Activated CD8-positive, alpha-beta T cell treated with anti-CD3 and anti-CD28 coated beads for 36 hours (primary cell): ENCODE measurements around the gene SENP2. TPM values are rescaled to one million over a fixed set of nuclear protein-coding genes. Genes with fewer than 3 reads are reported as not detected.

Experiments
- ATAC-seq: fragments of 200-7000 bp; cut with Tn5 transposase; one replicate; pipeline ENCODE4 v1.10.0; 2021; ENCODE audit warnings: mild to moderate bottlenecking, moderate library complexity
- CTCF ChIA-PET: fragments of 350-600 bp; sonication (Branson Sonifier 250); formaldehyde crosslinking; loops from one replicate; lab custom pipeline; 2021; ENCODE audit warnings: antibody characterized with exemption; lab: Charles Lee
- POLR2A ChIA-PET: fragments of 350-600 bp; sonication (Branson Sonifier 250); formaldehyde crosslinking; loops from one replicate; lab custom pipeline; 2021; ENCODE audit warnings: antibody characterized with exemption; lab: Charles Lee
- DNase-seq: peaks from one replicate; pipeline ENCODE4 v3.0.0-alpha.2; 2020
- H3K27ac Mint-ChIP-seq: one replicate; pipeline ENCODE4 v1.8.0; 2021; ENCODE audit warnings: mild to moderate bottlenecking, mixed read lengths
- H3K27me3 Mint-ChIP-seq: one replicate; pipeline ENCODE4 v1.8.0; 2021; ENCODE audit warnings: mixed read lengths
- H3K36me3 Mint-ChIP-seq: one replicate; pipeline ENCODE4 v1.8.0; 2021; ENCODE audit warnings: low read depth, mixed read lengths
- H3K4me1 Mint-ChIP-seq: one replicate; pipeline ENCODE4 v1.8.0; 2021; ENCODE audit warnings: low read depth, mixed read lengths
- H3K4me3 Mint-ChIP-seq: one replicate; pipeline ENCODE4 v1.8.0; 2021; ENCODE audit warnings: mild to moderate bottlenecking, moderate library complexity, mixed read lengths
- H3K9me3 Mint-ChIP-seq: one replicate; pipeline ENCODE4 v1.8.0; 2021; ENCODE audit warnings: mixed read lengths
- intact Hi-C: fragments of 100-400 bp; cut with micrococcal nuclease; formaldehyde crosslinking; loops from one replicate; pipeline ENCODE4 v1.10.0; 2022
- total RNA-seq, 2 experiments: library from RNA; stranded (reverse); gene quantifications; one replicate each; pipeline ENCODE4 v1.2.3, GENCODE V29; 2021
- TF ChIP-seq, protein P1 (sequence below): fragments of 200-600 bp; IDR thresholded peaks from one replicate; pipeline ENCODE4 v1.8.0; 2022; ENCODE audit warnings: antibody characterized with exemption, mild to moderate bottlenecking

SENP2 gene
- total RNA-seq, 2 experiments from 2014 or later = 22.5 to 28.4 TPM

DNA sequence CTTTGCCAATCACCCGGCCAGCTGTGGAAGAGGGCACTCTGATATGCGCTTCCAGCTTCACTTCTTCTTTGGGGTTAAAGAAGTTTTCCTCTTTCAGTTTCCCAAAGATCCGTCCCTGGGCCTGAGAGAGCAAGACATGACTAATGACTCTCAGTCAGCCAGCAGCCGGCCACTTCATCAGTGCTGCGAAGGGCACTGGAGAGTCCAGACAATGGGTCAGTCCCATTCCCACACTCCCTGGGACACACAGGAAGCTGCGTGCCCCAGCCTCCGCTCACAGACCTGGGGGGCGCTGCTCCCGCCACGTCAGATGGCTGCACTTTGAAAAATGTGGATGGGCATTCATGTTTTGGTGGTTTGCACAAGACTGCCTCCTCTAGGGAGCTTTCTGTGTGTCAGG lies 63.3 kb downstream of the SENP2 start:
- CTCF ChIA-PET = interaction anchor here (1.1 kb wide), 2 partner anchors 10 to 11 kb away, joined by 3 to 7 read pairs; no protein-coding TSS in a partner anchor

DNA sequence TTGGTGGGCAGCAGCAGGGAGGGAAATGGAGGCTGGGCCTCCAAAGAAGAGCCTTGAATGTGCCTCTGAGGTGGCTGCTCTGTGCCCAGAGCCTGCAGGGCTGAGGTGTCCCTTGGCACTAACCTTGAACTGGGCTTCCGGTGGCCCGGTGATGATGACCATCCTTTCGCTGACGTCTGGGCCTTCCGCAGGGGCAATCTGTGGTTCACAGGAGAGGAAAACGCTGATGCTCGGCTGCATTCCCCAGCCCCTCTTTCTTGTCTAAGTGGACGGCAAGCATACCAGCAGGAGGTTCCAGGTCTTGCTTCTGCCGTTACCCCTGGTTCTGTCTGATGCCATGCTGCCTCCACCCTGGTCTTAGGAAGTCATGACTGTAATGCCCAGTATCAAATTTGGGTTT lies 65.9 kb downstream of the SENP2 start:
- Mint-ChIP-seq H3K27me3 (no peaks in the 10 kb centered on the region), H3K36me3 (no peaks in the 10 kb centered on the region), H3K4me1 (no peaks in the 10 kb centered on the region), H3K9me3 (no peaks in the 10 kb centered on the region), H3K4me3 (no peak overlapping the region), H3K27ac (no peak overlapping the region)
- intact Hi-C loops = no loop called here
- ChIA-PET POLR2A (no interaction called here), CTCF (interaction anchor here (2.1 kb wide), 1 partner anchor 8 kb away, joined by 13 read pairs; no protein-coding TSS in a partner anchor)
- DNase-seq (no peak), ATAC-seq (no peak)
- TF ChIP-seq, protein P1, sequence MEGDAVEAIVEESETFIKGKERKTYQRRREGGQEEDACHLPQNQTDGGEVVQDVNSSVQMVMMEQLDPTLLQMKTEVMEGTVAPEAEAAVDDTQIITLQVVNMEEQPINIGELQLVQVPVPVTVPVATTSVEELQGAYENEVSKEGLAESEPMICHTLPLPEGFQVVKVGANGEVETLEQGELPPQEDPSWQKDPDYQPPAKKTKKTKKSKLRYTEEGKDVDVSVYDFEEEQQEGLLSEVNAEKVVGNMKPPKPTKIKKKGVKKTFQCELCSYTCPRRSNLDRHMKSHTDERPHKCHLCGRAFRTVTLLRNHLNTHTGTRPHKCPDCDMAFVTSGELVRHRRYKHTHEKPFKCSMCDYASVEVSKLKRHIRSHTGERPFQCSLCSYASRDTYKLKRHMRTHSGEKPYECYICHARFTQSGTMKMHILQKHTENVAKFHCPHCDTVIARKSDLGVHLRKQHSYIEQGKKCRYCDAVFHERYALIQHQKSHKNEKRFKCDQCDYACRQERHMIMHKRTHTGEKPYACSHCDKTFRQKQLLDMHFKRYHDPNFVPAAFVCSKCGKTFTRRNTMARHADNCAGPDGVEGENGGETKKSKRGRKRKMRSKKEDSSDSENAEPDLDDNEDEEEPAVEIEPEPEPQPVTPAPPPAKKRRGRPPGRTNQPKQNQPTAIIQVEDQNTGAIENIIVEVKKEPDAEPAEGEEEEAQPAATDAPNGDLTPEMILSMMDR = no peak

More for the DNA sequence above, 63.3 kb downstream of the SENP2 start:
- intact Hi-C loops = no loop called here
- ATAC-seq (no peak), DNase-seq (no peak)
- Mint-ChIP-seq H3K36me3 (no peaks in the 10 kb centered on the region), H3K9me3 (no peaks in the 10 kb centered on the region), H3K4me3 (no peak overlapping the region), H3K27ac (no peak overlapping the region), H3K4me1 (no peaks in the 10 kb centered on the region), H3K27me3 (peaks cover 2% of the 10 kb centered on the region)
- TF ChIP-seq, protein P1 = no peak
- POLR2A ChIA-PET = no interaction called here

GRCh38 chr3:185653949-185654757 lies 68.1 kb downstream of the SENP2 start:
- no peaks in the 10 kb centered on the region for H3K36me3 Mint-ChIP-seq
- H3K4me3 Mint-ChIP-seq = no peak overlapping the region
- H3K27ac Mint-ChIP-seq = no peak overlapping the region
- ChIA-PET POLR2A (no interaction called here), CTCF (no interaction called here)
- no peaks in the 10 kb centered on the region for H3K4me1 Mint-ChIP-seq
- no peaks in the 10 kb centered on the region for H3K9me3 Mint-ChIP-seq
- no peak for ATAC-seq
- H3K27me3 Mint-ChIP-seq = no peaks in the 10 kb centered on the region
- DNase-seq = no peak
- intact Hi-C loops = no loop called here
- TF ChIP-seq, protein P1 = no peak

- ATAC-seq = no peak
- ChIA-PET CTCF (no interaction called here), POLR2A (no interaction called here)
- Mint-ChIP-seq H3K4me3 (no peak overlapping the region), H3K4me1 (no peaks in the 10 kb centered on the region), H3K9me3 (no peaks in the 10 kb centered on the region), H3K27ac (no peak overlapping the region), H3K27me3 (no peaks in the 10 kb centered on the region), H3K36me3 (no peaks in the 10 kb centered on the region)
- intact Hi-C loops = no loop called here
- TF ChIP-seq, protein P1 = no peak
- no peak for DNase-seq
These were observed 68.7 kb downstream of the SENP2 start for GRCh38 chr3:185654758-185655145.
